HEK293 (cell line): ENCODE results near the gene NUSAP1.

Experiments used
- CTCF ChIA-PET: fragments of 350-600 bp; formaldehyde crosslinking; extraction: SDS; loops from one replicate; lab custom pipeline; 2021; ENCODE audit warnings: antibody characterized with exemption; lab: Yijun Ruan, JAX
- POLR2A ChIA-PET: fragments of 300-600 bp; formaldehyde crosslinking; extraction: SDS; loops from one replicate; lab custom pipeline; 2020; ENCODE audit warnings: antibody characterized with exemption, inconsistent platforms; lab: Yijun Ruan, JAX
- H3K27ac ChIP-seq: fragments of 200-500 bp; sonication (Bioruptor generic); 2 replicates; pipeline ENCODE4 v1.5.1; 2014; ENCODE audit warnings: low read depth, low read length, control low read depth, inconsistent platforms; ENCODE audit errors: extremely low read depth
- H3K36me3 ChIP-seq, 2 experiments: fragments of 200-500 bp in 1 of 2; sonication (Bioruptor generic) in 1 of 2; 1 replicate in 1 of 2; 2 replicates in 1 of 2; pipeline ENCODE4 v1.5.1; 2014 to 2017; ENCODE audit warnings: inconsistent platforms in 2 of 2, low read length in 2 of 2; ENCODE audit not compliant: control insufficient read depth in 2 of 2, insufficient read depth in 1 of 2
- H3K4me1 ChIP-seq: fragments of 200-500 bp; sonication (Bioruptor generic); 2 replicates; pipeline ENCODE4 v1.5.1; 2014; ENCODE audit warnings: mild to moderate bottlenecking, low read length, inconsistent platforms; ENCODE audit not compliant: control insufficient read depth, insufficient read depth
- H3K4me3 ChIP-seq: 2 replicates; pipeline ENCODE4 v1.5.1; 2011; ENCODE audit warnings: low read depth, mild to moderate bottlenecking, control low read depth, low read length, moderate library complexity
- H3K9me3 ChIP-seq: fragments of 200-500 bp; sonication (Bioruptor generic); 2 replicates; pipeline ENCODE4 v1.5.1; 2014; ENCODE audit warnings: low read depth, low read length, inconsistent platforms; ENCODE audit not compliant: control insufficient read depth, insufficient read depth
- AEBP2 ChIP-seq: fragments of 450-650 bp; formaldehyde crosslinking; IDR thresholded peaks from 2 replicates; pipeline ENCODE4 v1.5.1; 2016; ENCODE audit warnings: missing biosample characterization, missing genetic modification characterization, borderline replicate concordance
- EGR2 ChIP-seq: fragments of 450-650 bp; formaldehyde crosslinking; IDR thresholded peaks from 2 replicates; pipeline ENCODE4 v1.5.1; 2016; ENCODE audit warnings: low read depth, missing biosample characterization, missing genetic modification characterization
- GFI1B ChIP-seq: fragments of 450-650 bp; formaldehyde crosslinking; IDR thresholded peaks from 2 replicates; pipeline ENCODE4 v1.5.1; 2016; ENCODE audit warnings: missing biosample characterization, missing genetic modification characterization
- GLIS1 ChIP-seq: fragments of 450-650 bp; formaldehyde crosslinking; IDR thresholded peaks from 2 replicates; pipeline ENCODE4 v1.5.1; 2016; ENCODE audit warnings: missing biosample characterization, missing genetic modification characterization
- KLF8 ChIP-seq: fragments of 450-650 bp; formaldehyde crosslinking; IDR thresholded peaks from 2 replicates; pipeline ENCODE4 v1.5.1; 2016; ENCODE audit warnings: missing biosample characterization, missing genetic modification characterization
- KLF9 ChIP-seq: fragments of 450-650 bp; formaldehyde crosslinking; IDR thresholded peaks from 2 replicates; pipeline ENCODE4 v1.5.1; 2016; ENCODE audit warnings: missing biosample characterization, missing genetic modification characterization, low read depth
- MZF1 ChIP-seq: fragments of 450-650 bp; formaldehyde crosslinking; IDR thresholded peaks from 2 replicates; pipeline ENCODE4 v1.5.1; 2017; ENCODE audit warnings: missing biosample characterization, missing genetic modification characterization, borderline replicate concordance
- OSR2 ChIP-seq: fragments of 450-650 bp; formaldehyde crosslinking; IDR thresholded peaks from 2 replicates; pipeline ENCODE4 v1.5.1; 2016; ENCODE audit warnings: missing biosample characterization, missing genetic modification characterization
- PATZ1 ChIP-seq: fragments of 450-650 bp; formaldehyde crosslinking; IDR thresholded peaks from 2 replicates; pipeline ENCODE4 v1.5.1; 2016; ENCODE audit warnings: missing biosample characterization, missing genetic modification characterization
- PBX3 ChIP-seq: sonication (generic); formaldehyde crosslinking; IDR thresholded peaks from 2 replicates; pipeline ENCODE4 v1.8.1; 2022; ENCODE audit warnings: mild to moderate bottlenecking, moderate library complexity, missing genetic modification reagents
- RBAK ChIP-seq: fragments of 450-650 bp; formaldehyde crosslinking; IDR thresholded peaks from 2 replicates; pipeline ENCODE4 v1.5.1; 2016; ENCODE audit warnings: missing biosample characterization, missing genetic modification characterization
- SALL2 ChIP-seq: fragments of 450-650 bp; formaldehyde crosslinking; IDR thresholded peaks from 2 replicates; pipeline ENCODE4 v1.5.0; 2017; ENCODE audit warnings: missing biosample characterization, mild to moderate bottlenecking, missing genetic modification characterization, borderline replicate concordance
- SCRT2 ChIP-seq: fragments of 450-650 bp; formaldehyde crosslinking; IDR thresholded peaks from 2 replicates; pipeline ENCODE4 v1.5.1; 2016; ENCODE audit warnings: missing biosample characterization, missing genetic modification characterization
- TSHZ1 ChIP-seq: fragments of 450-650 bp; formaldehyde crosslinking; IDR thresholded peaks from 2 replicates; pipeline ENCODE4 v1.5.1; 2016; ENCODE audit warnings: missing biosample characterization, missing genetic modification characterization, borderline replicate concordance
- WT1 ChIP-seq: fragments of 450-650 bp; formaldehyde crosslinking; IDR thresholded peaks from 2 replicates; pipeline ENCODE4 v1.5.1; 2016; ENCODE audit warnings: missing biosample characterization, missing genetic modification characterization
- YY1 ChIP-seq: fragments of 450-650 bp; formaldehyde crosslinking; IDR thresholded peaks from 2 replicates; pipeline ENCODE4 v1.5.1; 2018; ENCODE audit warnings: missing biosample characterization, missing genetic modification characterization
- ZBTB1 ChIP-seq: fragments of 450-650 bp; formaldehyde crosslinking; IDR thresholded peaks from 2 replicates; pipeline ENCODE4 v1.5.1; 2016; ENCODE audit warnings: missing biosample characterization, missing genetic modification characterization
- ZBTB21 ChIP-seq: fragments of 450-650 bp; formaldehyde crosslinking; IDR thresholded peaks from 2 replicates; pipeline ENCODE4 v1.5.1; 2017; ENCODE audit warnings: missing biosample characterization, missing genetic modification characterization
- ZFHX2 ChIP-seq: fragments of 450-650 bp; formaldehyde crosslinking; conservative IDR thresholded peaks from 2 replicates; pipeline ENCODE4 v1.5.1; 2016; ENCODE audit warnings: missing biosample characterization, missing genetic modification characterization
- ZFP37 ChIP-seq: fragments of 450-650 bp; formaldehyde crosslinking; IDR thresholded peaks from 2 replicates; pipeline ENCODE4 v1.5.1; 2016; ENCODE audit warnings: missing biosample characterization, missing genetic modification characterization
- ZNF23 ChIP-seq: fragments of 450-650 bp; formaldehyde crosslinking; IDR thresholded peaks from 2 replicates; pipeline ENCODE4 v1.5.1; 2016; ENCODE audit warnings: missing biosample characterization, missing genetic modification characterization, borderline replicate concordance
- ZNF24 ChIP-seq: fragments of 450-650 bp; formaldehyde crosslinking; IDR thresholded peaks from 2 replicates; pipeline ENCODE4 v1.5.1; 2016; ENCODE audit warnings: missing biosample characterization, missing genetic modification characterization
- ZNF248 ChIP-seq: fragments of 450-650 bp; formaldehyde crosslinking; IDR thresholded peaks from 2 replicates; pipeline ENCODE4 v1.5.1; 2017; ENCODE audit warnings: missing biosample characterization, missing genetic modification characterization
- ZNF335 ChIP-seq: fragments of 450-650 bp; formaldehyde crosslinking; conservative IDR thresholded peaks from 2 replicates; pipeline ENCODE4 v1.5.1; 2016; ENCODE audit warnings: missing biosample characterization, missing genetic modification characterization
- ZNF426 ChIP-seq: fragments of 450-650 bp; formaldehyde crosslinking; IDR thresholded peaks from 2 replicates; pipeline ENCODE4 v1.5.1; 2017; ENCODE audit warnings: missing biosample characterization, missing genetic modification characterization, mild to moderate bottlenecking, inconsistent platforms, moderate library complexity
- ZNF473 ChIP-seq: fragments of 450-650 bp; formaldehyde crosslinking; IDR thresholded peaks from 2 replicates; pipeline ENCODE4 v1.5.1; 2017; ENCODE audit warnings: missing biosample characterization, missing genetic modification characterization
- ZNF510 ChIP-seq: fragments of 450-650 bp; formaldehyde crosslinking; IDR thresholded peaks from 2 replicates; pipeline ENCODE4 v1.5.1; 2018; ENCODE audit warnings: mild to moderate bottlenecking, missing genetic modification characterization, missing biosample characterization; ENCODE audit not compliant: insufficient replicate concordance
- ZNF530 ChIP-seq: fragments of 450-650 bp; formaldehyde crosslinking; IDR thresholded peaks from 2 replicates; pipeline ENCODE4 v1.5.1; 2016; ENCODE audit warnings: low read depth, missing biosample characterization, missing genetic modification characterization
- ZNF558 ChIP-seq: fragments of 450-650 bp; formaldehyde crosslinking; IDR thresholded peaks from 2 replicates; pipeline ENCODE4 v1.5.1; 2016; ENCODE audit warnings: missing biosample characterization, missing genetic modification characterization
- ZNF596 ChIP-seq: fragments of 450-650 bp; IDR thresholded peaks from 2 replicates; pipeline ENCODE4 v1.5.0; 2018; ENCODE audit warnings: missing biosample characterization, mild to moderate bottlenecking, missing genetic modification characterization, moderate library complexity
- ZNF670 ChIP-seq: fragments of 450-650 bp; formaldehyde crosslinking; IDR thresholded peaks from 2 replicates; pipeline ENCODE4 v1.5.1; 2016; ENCODE audit warnings: missing biosample characterization, missing genetic modification characterization, low read depth
- ZNF701 ChIP-seq: fragments of 450-650 bp; formaldehyde crosslinking; IDR thresholded peaks from 2 replicates; pipeline ENCODE4 v1.5.1; 2016; ENCODE audit warnings: missing biosample characterization, missing genetic modification characterization
- ZNF785 ChIP-seq: fragments of 450-650 bp; formaldehyde crosslinking; IDR thresholded peaks from 2 replicates; pipeline ENCODE4 v1.5.1; 2016; ENCODE audit warnings: missing biosample characterization, missing genetic modification characterization

The NUSAP1 gene

GRCh38 chr15:41285285-41285684, 47.4 kb upstream of the NUSAP1 start:
- ChIA-PET POLR2A (interaction anchor here (0.9 kb wide), 1 partner anchor 27 kb away, joined by 4 read pairs; no protein-coding TSS in a partner anchor), CTCF (interaction anchor here (0.7 to 1.3 kb wide), 3 partner anchors 47 to 402 kb away, joined by 3 read pairs; partner anchors contain the start of genes CHP1, NUSAP1 and OIP5)
- Histone ChIP-seq H3K4me1 (no peaks in the 10 kb centered on the region), H3K9me3 (no peaks in the 10 kb centered on the region), H3K27ac (0 out of 2 replicates have a peak overlapping the region, but pooled peaks have one; percentile 85), H3K4me3 (peak overlapping the region; percentile 89), H3K36me3 (peaks cover 30 to 44% of the 10 kb centered on the region in 2 experiments; a peak in 2 of 3 replicates)
- no peak for TF ChIP-seq ZNF473
- TF ChIP-seq OSR2 (tag by site-specific recombination) = no peak
- TF ChIP-seq ZFP37 (tag by site-specific recombination) = no peak
- TF ChIP-seq AEBP2 (tag by site-specific recombination) = no peak
- peak; percentile 21; the same call in 1 of the 2 replicates for TF ChIP-seq ZFHX2
- TF ChIP-seq GLIS1 = peak; percentile 82
- TF ChIP-seq SCRT2 (tag by site-specific recombination) = no peak
- no peak for TF ChIP-seq RBAK (tag by site-specific recombination)
- no peak for TF ChIP-seq ZNF530 (tag by site-specific recombination)
- TF ChIP-seq SALL2 (tag by site-specific recombination) = no peak
- no peak for TF ChIP-seq ZNF670 (tag by site-specific recombination)
- no peak for TF ChIP-seq ZNF248 (tag by site-specific recombination)
- no peak for TF ChIP-seq KLF8 (tag by site-specific recombination)
- TF ChIP-seq ZNF701 (tag by site-specific recombination) = no peak
- TF ChIP-seq ZNF558 = no peak
- TF ChIP-seq ZNF510 (tag by site-specific recombination) = no peak
- TF ChIP-seq ZNF24 (tag by site-specific recombination) = no peak
- TF ChIP-seq ZBTB21 (tag by site-specific recombination) = no peak
- TF ChIP-seq ZBTB1 (tag by site-specific recombination) = no peak
- no peak for TF ChIP-seq GFI1B (tag by site-specific recombination)
- TF ChIP-seq PATZ1 (tag by site-specific recombination) = 0 out of 2 replicates have a peak, but pooled peaks have one; percentile 32
- TF ChIP-seq EGR2 = peak; percentile 59
- peak; percentile 36; the same call in 1 of the 2 replicates for TF ChIP-seq ZNF335 (tag by site-specific recombination)
- TF ChIP-seq ZNF596 = no peak
- no peak for TF ChIP-seq ZNF23 (tag by site-specific recombination)
- TF ChIP-seq PBX3 (CRISPR knock-in tag) = no peak
- TF ChIP-seq TSHZ1 = no peak
- no peak for TF ChIP-seq ZNF426 (tag by site-specific recombination)
- no peak for TF ChIP-seq MZF1 (tag by site-specific recombination)
- no peak for TF ChIP-seq KLF9
- TF ChIP-seq ZNF785 (tag by site-specific recombination) = no peak
- no peak for TF ChIP-seq YY1 (tag by site-specific recombination)
- TF ChIP-seq WT1 (tag by site-specific recombination) = peak; percentile 12; the same call in 1 of the 2 replicates
